Sigmoid colon (tissue), 4 donors: ENCODE measurements around the gene STK17A.

ENCODE experiments used
- EP300 ChIP-seq, 4 donors: sonication (generic); formaldehyde crosslinking; IDR thresholded peaks; one replicate each; pipeline ENCODE4 v1.6.1; 2017; ENCODE audit warnings: antibody characterized with exemption in 4 of 4
- TF ChIP-seq, protein P1 (sequence below), 4 experiments: fragments of 450-650 bp in 3 of 4; fragments of 200-600 bp in 1 of 4; IDR thresholded peaks; one replicate each; pipeline ENCODE4 v1.5.1; 2016 to 2019; ENCODE audit warnings: antibody characterized with exemption in 4 of 4, mild to moderate bottlenecking in 3 of 4, moderate library complexity in 2 of 4

DNA sequence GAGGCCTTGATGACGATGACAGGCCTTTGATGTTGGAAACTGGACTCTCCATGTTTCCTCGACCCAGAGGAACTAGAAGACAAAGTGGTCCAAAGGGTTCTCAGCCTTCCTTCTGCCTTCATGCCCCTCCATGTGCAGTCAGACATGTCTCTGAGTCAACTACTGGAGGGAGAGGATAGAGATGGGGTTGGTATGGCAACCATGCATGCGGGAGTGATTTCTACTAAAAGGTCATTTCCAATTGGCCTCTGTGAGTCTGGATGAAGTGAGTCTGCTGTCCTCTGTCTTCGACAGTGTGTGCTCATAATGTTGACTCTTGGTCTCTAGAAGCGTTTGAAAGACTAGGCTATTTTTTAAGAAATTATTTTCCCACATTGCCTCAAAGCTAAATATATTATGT, 29.2 kb downstream of the STK17A start:
- TF ChIP-seq, protein P1, sequence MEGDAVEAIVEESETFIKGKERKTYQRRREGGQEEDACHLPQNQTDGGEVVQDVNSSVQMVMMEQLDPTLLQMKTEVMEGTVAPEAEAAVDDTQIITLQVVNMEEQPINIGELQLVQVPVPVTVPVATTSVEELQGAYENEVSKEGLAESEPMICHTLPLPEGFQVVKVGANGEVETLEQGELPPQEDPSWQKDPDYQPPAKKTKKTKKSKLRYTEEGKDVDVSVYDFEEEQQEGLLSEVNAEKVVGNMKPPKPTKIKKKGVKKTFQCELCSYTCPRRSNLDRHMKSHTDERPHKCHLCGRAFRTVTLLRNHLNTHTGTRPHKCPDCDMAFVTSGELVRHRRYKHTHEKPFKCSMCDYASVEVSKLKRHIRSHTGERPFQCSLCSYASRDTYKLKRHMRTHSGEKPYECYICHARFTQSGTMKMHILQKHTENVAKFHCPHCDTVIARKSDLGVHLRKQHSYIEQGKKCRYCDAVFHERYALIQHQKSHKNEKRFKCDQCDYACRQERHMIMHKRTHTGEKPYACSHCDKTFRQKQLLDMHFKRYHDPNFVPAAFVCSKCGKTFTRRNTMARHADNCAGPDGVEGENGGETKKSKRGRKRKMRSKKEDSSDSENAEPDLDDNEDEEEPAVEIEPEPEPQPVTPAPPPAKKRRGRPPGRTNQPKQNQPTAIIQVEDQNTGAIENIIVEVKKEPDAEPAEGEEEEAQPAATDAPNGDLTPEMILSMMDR (IDR thresholded peaks at IDR 0.05): no peak
- TF ChIP-seq EP300 (IDR thresholded peaks at IDR 0.05): no peak
